ENCODE measurements around the gene IKZF2.

DNA sequence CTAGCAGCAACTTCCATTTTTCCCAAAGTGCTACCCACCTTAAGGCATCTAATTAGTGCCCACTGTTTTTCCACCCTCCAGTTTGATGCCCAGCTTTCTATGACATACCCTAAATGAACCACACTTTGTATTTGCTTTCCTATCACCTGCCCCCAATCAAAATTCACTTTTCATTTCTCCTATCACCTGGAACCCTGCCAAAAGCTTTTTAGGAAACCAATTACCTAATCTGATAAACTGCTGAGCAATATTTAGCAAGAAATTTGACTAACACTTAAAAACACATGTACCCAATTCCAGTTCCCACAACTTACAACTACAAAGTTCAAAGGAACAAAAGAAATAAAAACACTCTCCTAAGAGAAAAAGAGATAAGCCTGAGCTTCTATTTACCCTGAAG lies 71.7 kb downstream of the IKZF2 start:
- no peak for TF ChIP-seq EZH2phosphoT487 (IDR thresholded peaks at IDR 0.05; ENCODE audit: borderline replicate concordance, low read depth, low read length)
- TF ChIP-seq, protein P1, sequence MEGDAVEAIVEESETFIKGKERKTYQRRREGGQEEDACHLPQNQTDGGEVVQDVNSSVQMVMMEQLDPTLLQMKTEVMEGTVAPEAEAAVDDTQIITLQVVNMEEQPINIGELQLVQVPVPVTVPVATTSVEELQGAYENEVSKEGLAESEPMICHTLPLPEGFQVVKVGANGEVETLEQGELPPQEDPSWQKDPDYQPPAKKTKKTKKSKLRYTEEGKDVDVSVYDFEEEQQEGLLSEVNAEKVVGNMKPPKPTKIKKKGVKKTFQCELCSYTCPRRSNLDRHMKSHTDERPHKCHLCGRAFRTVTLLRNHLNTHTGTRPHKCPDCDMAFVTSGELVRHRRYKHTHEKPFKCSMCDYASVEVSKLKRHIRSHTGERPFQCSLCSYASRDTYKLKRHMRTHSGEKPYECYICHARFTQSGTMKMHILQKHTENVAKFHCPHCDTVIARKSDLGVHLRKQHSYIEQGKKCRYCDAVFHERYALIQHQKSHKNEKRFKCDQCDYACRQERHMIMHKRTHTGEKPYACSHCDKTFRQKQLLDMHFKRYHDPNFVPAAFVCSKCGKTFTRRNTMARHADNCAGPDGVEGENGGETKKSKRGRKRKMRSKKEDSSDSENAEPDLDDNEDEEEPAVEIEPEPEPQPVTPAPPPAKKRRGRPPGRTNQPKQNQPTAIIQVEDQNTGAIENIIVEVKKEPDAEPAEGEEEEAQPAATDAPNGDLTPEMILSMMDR (conservative IDR thresholded peaks at IDR 0.05; ENCODE audit: low read length): no peak

All from OCI-LY7 (cell line).